Rectal smooth muscle tissue (tissue), 1 donor: ENCODE measurements around the gene MAGED4.
"Not testable (repeated sequence)": the region's sequence is repeated elsewhere in the genome, so short reads cannot be mapped to it uniquely, and the experiment has no call there.

Experiments
- H3K27ac ChIP-seq: one replicate; pipeline ENCODE4 v1.7.0; 2013; ENCODE audit warnings: low read depth, low read length, inconsistent platforms
- H3K27me3 ChIP-seq: one replicate; pipeline ENCODE4 v1.7.0; 2013; ENCODE audit warnings: low read length; ENCODE audit not compliant: control insufficient read depth, insufficient read depth
- H3K36me3 ChIP-seq: one replicate; pipeline ENCODE4 v1.7.0; 2013; ENCODE audit warnings: low read length; ENCODE audit not compliant: control insufficient read depth, insufficient read depth
- H3K4me1 ChIP-seq: one replicate; pipeline ENCODE4 v1.7.0; 2013; ENCODE audit warnings: low read length; ENCODE audit not compliant: control insufficient read depth, insufficient read depth
- H3K4me3 ChIP-seq: one replicate; pipeline ENCODE4 v1.7.0; 2013; ENCODE audit warnings: low read length
- H3K9ac ChIP-seq: one replicate; pipeline ENCODE4 v1.7.0; 2013; ENCODE audit warnings: low read length

Gene MAGED4

GRCh38 chrX:52184440-52185077, at the start of gene MAGED4:
Gene MAGED4, plus strand, starts transcription at chrX:52184888. Its CDS starts 1,035 bp downstream, at chrX:52185923.
- H3K27ac ChIP-seq = not testable (repeated sequence)

GRCh38 chrX:52138830-52139544, 45.7 kb upstream of the MAGED4 start:
- Histone ChIP-seq H3K27me3 (no peaks in the 10 kb centered on the region), H3K36me3 (no peaks in the 10 kb centered on the region), H3K4me1 (no peaks in the 10 kb centered on the region), H3K27ac (no peak overlapping the region), H3K4me3 (no peak overlapping the region), H3K9ac (no peak overlapping the region)

More at GRCh38 chrX:52184440-52185077, at the start of gene MAGED4:
- H3K4me3 ChIP-seq, H3K9ac ChIP-seq, H3K36me3 ChIP-seq, H3K4me1 ChIP-seq, H3K27me3 ChIP-seq: not testable (repeated sequence)

- H3K27ac ChIP-seq = no peak overlapping the region
- no peaks in the 10 kb centered on the region for H3K27me3 ChIP-seq
- no peak overlapping the region for H3K4me3 ChIP-seq
- no peaks in the 10 kb centered on the region for H3K36me3 ChIP-seq
- H3K4me1 ChIP-seq = no peaks in the 10 kb centered on the region
- no peak overlapping the region for H3K9ac ChIP-seq
Measured at GRCh38 chrX:52139545-52139895, 45.2 kb upstream of the MAGED4 start.

GRCh38 chrX:52140020-52140419, 44.7 kb upstream of the MAGED4 start:
- H3K27me3 ChIP-seq = no peaks in the 10 kb centered on the region

GRCh38 chrX:52150667-52151066, 34.0 kb upstream of the MAGED4 start:
- not testable (repeated sequence) for H3K27ac ChIP-seq, H3K36me3 ChIP-seq, H3K4me1 ChIP-seq, H3K4me3 ChIP-seq, H3K9ac ChIP-seq, H3K27me3 ChIP-seq

More at GRCh38 chrX:52140020-52140419, 44.7 kb upstream of the MAGED4 start:
- H3K9ac ChIP-seq = no peak overlapping the region
- H3K4me3 ChIP-seq = no peak overlapping the region
- H3K4me1 ChIP-seq = no peaks in the 10 kb centered on the region
- no peaks in the 10 kb centered on the region for H3K36me3 ChIP-seq
- H3K27ac ChIP-seq = no peak overlapping the region

GRCh38 chrX:52160140-52160539, 24.5 kb upstream of the MAGED4 start:
- not testable (repeated sequence) for H3K4me3 ChIP-seq, H3K27ac ChIP-seq, H3K9ac ChIP-seq, H3K36me3 ChIP-seq, H3K4me1 ChIP-seq, H3K27me3 ChIP-seq

- Histone ChIP-seq H3K36me3 (no peaks in the 10 kb centered on the region), H3K9ac (no peak overlapping the region), H3K4me1 (no peaks in the 10 kb centered on the region), H3K27me3 (no peaks in the 10 kb centered on the region), H3K27ac (no peak overlapping the region), H3K4me3 (no peak overlapping the region)
Measured at GRCh38 chrX:52166840-52167239, 17.8 kb upstream of the MAGED4 start.

GRCh38 chrX:52171055-52171454, 13.6 kb upstream of the MAGED4 start:
- H3K36me3 ChIP-seq, H3K27me3 ChIP-seq, H3K4me1 ChIP-seq, H3K9ac ChIP-seq, H3K27ac ChIP-seq, H3K4me3 ChIP-seq: not testable (repeated sequence)

- not testable (repeated sequence) for H3K36me3 ChIP-seq, H3K27me3 ChIP-seq, H3K9ac ChIP-seq, H3K4me3 ChIP-seq, H3K27ac ChIP-seq, H3K4me1 ChIP-seq
Measured at GRCh38 chrX:52185078-52185453, 378 bp downstream of the MAGED4 start.

- not testable (repeated sequence) for H3K27me3 ChIP-seq, H3K36me3 ChIP-seq, H3K9ac ChIP-seq, H3K4me3 ChIP-seq, H3K4me1 ChIP-seq, H3K27ac ChIP-seq
Measured at GRCh38 chrX:52211405-52211804, 26.7 kb downstream of the MAGED4 start.

- no peak overlapping the region for H3K9ac ChIP-seq
- H3K27me3 ChIP-seq = no peaks in the 10 kb centered on the region
- no peak overlapping the region for H3K4me3 ChIP-seq
- H3K27ac ChIP-seq = no peak overlapping the region
- H3K36me3 ChIP-seq = no peaks in the 10 kb centered on the region
- no peaks in the 10 kb centered on the region for H3K4me1 ChIP-seq
Measured at GRCh38 chrX:52213276-52213675, 28.6 kb downstream of the MAGED4 start.

- Histone ChIP-seq H3K36me3 (no peaks in the 10 kb centered on the region), H3K4me1 (no peaks in the 10 kb centered on the region), H3K27ac (no peak overlapping the region), H3K4me3 (no peak overlapping the region), H3K27me3 (no peaks in the 10 kb centered on the region), H3K9ac (no peak overlapping the region)
Measured at GRCh38 chrX:52216541-52216940, 31.9 kb downstream of the MAGED4 start.

- H3K27ac ChIP-seq = no peak overlapping the region
- no peaks in the 10 kb centered on the region for H3K27me3 ChIP-seq
- H3K36me3 ChIP-seq = no peaks in the 10 kb centered on the region
- no peaks in the 10 kb centered on the region for H3K4me1 ChIP-seq
- no peak overlapping the region for H3K4me3 ChIP-seq
- H3K9ac ChIP-seq = no peak overlapping the region
Measured at GRCh38 chrX:52217494-52218160, 32.9 kb downstream of the MAGED4 start.
